GM12801 (cell line): ENCODE measurements around the gene ADGRF5.

ENCODE experiments used
- CTCF ChIP-seq: IDR thresholded peaks from one replicate; pipeline ENCODE4 v1.5.1; 2011; ENCODE audit warnings: control low read depth; ENCODE audit not compliant: insufficient read length; ENCODE audit errors: extremely low read depth

The ADGRF5 gene

GRCh38 chr6:46808806-46809205, 112.9 kb downstream of the ADGRF5 start:
- no peak for TF ChIP-seq CTCF
